Gastroesophageal sphincter (tissue), 4 donors: ENCODE results near the gene HAGHL. TPM values are rescaled to one million over a fixed set of nuclear protein-coding genes. Genes with fewer than 3 reads are reported as not detected.

Experiments
- ATAC-seq: fragments of 150-250 bp; one replicate; pipeline ENCODE4 v1.9.1; 2016; ENCODE audit warnings: mild to moderate bottlenecking, moderate library complexity
- H3K27ac ChIP-seq, 4 donors: fragments of 200-600 bp; sonication (generic) in 3 of 4; 1 replicate in 3 of 4; 2 replicates in 1 of 4; pipeline ENCODE4 v1.5.1; 2016 to 2019
- H3K27me3 ChIP-seq: fragments of 200-600 bp; sonication (generic); one replicate; pipeline ENCODE4 v1.5.1; 2019
- H3K36me3 ChIP-seq, 2 donors: fragments of 200-600 bp; sonication (generic); one replicate each; pipeline ENCODE4 v1.5.1; 2019; ENCODE audit warnings: control low read depth in 1 of 2
- H3K4me1 ChIP-seq, 3 donors: fragments of 200-600 bp; sonication (generic); 1 replicate in 2 of 3; 2 replicates in 1 of 3; pipeline ENCODE4 v1.5.1; 2016 to 2019; ENCODE audit warnings: control low read depth in 2 of 3
- H3K4me3 ChIP-seq, 2 donors: fragments of 200-600 bp; sonication (generic); one replicate each; pipeline ENCODE4 v1.5.1; 2019; ENCODE audit warnings: mild to moderate bottlenecking in 1 of 2, moderate library complexity in 1 of 2
- H3K9me3 ChIP-seq, 3 donors: fragments of 200-600 bp; sonication (generic); one replicate each; pipeline ENCODE4 v1.5.1; 2017 to 2019; ENCODE audit warnings: control low read depth in 2 of 3
- EP300 ChIP-seq: sonication (generic); formaldehyde crosslinking; IDR thresholded peaks from one replicate; pipeline ENCODE4 v1.6.1; 2017; ENCODE audit warnings: antibody characterized with exemption, mild to moderate bottlenecking
- POLR2A ChIP-seq, 2 donors: fragments of 450-650 bp; IDR thresholded peaks; one replicate each; pipeline ENCODE4 v1.6.1; 2017; ENCODE audit warnings: antibody characterized with exemption in 2 of 2, mild to moderate bottlenecking in 2 of 2, moderate library complexity in 1 of 2
- POLR2AphosphoS5 ChIP-seq: sonication (generic); formaldehyde crosslinking; IDR thresholded peaks from one replicate; pipeline ENCODE4 v1.6.1; 2017; ENCODE audit warnings: antibody characterized with exemption
- WGBS, 2 donors: methylation state at CpG; one replicate each; pipeline ENCODE4 v1.1.5; 2018; ENCODE audit warnings: low coverage in 1 of 2; 5-methylcytosine and 5-hydroxymethylcytosine counted together
- total RNA-seq, 4 donors: library from RNA; depleted of rRNA; stranded (reverse); fragments of >200 nt; gene quantifications; one replicate each; pipeline ENCODE4 v1.1.0, GENCODE V29; 2016
- TF ChIP-seq, protein P1 (sequence below), 4 experiments: fragments of 200-600 bp in 2 of 4; fragments of 450-650 bp in 2 of 4; sonication (generic) in 1 of 4; IDR thresholded peaks; one replicate each; pipeline ENCODE4 v1.5.1; 2017 to 2019; ENCODE audit warnings: antibody characterized with exemption in 4 of 4, mild to moderate bottlenecking in 2 of 4, moderate library complexity in 2 of 4

The HAGHL gene
- total RNA-seq, 4 donors from 2014 or later, result 1.1 to 4.8 (median 2.8) TPM

DNA sequence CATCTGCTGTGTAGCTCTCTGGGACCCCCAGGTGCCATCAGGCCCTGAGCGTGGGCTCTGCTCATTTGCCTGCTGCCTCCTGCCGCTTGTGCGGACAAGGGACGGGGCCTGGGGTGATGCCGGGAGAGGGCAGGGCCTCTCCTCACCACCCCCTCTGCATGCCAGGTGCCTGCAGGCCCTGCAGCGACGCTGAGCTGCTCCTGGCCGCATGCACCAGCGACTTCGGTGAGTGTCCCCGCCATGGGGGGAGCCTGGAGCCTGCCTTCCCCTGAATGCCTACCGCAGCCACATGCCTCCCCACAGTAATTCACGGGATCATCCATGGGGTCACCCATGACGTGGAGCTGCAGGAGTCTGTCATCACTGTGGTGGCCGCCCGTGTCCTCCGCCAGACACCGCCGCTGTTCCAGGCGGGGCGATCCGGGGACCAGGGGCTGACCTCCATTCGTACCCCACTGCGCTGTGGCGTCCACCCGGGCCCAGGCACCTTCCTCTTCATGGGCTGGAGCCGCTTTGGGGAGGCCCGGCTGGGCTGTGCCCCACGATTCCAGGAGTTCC, 10.1 kb upstream of the HAGHL start:
- peaks cover 0 to 7% of the 10 kb centered on the region in 2 donors for H3K36me3 ChIP-seq
- no peak for ATAC-seq
- 92% methylated on average over 2 of the region's 29 CpGs; no CpG with 5 or more reads in 1 of the 2 donors for WGBS, 2 donors
- H3K4me3 ChIP-seq, result no peak overlapping the region
- peaks cover 6% of the 10 kb centered on the region for H3K27me3 ChIP-seq
- no peak for TF ChIP-seq POLR2AphosphoS5
- no peak for TF ChIP-seq POLR2A (IDR thresholded peaks at IDR 0.05)
- TF ChIP-seq, protein P1, sequence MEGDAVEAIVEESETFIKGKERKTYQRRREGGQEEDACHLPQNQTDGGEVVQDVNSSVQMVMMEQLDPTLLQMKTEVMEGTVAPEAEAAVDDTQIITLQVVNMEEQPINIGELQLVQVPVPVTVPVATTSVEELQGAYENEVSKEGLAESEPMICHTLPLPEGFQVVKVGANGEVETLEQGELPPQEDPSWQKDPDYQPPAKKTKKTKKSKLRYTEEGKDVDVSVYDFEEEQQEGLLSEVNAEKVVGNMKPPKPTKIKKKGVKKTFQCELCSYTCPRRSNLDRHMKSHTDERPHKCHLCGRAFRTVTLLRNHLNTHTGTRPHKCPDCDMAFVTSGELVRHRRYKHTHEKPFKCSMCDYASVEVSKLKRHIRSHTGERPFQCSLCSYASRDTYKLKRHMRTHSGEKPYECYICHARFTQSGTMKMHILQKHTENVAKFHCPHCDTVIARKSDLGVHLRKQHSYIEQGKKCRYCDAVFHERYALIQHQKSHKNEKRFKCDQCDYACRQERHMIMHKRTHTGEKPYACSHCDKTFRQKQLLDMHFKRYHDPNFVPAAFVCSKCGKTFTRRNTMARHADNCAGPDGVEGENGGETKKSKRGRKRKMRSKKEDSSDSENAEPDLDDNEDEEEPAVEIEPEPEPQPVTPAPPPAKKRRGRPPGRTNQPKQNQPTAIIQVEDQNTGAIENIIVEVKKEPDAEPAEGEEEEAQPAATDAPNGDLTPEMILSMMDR (IDR thresholded peaks at IDR 0.05), result no peak
- no peak for TF ChIP-seq EP300
- no peak overlapping the region for H3K27ac ChIP-seq
- H3K9me3 ChIP-seq, result no peaks in the 10 kb centered on the region
- H3K4me1 ChIP-seq, result peaks cover 0 to 62% (median 28%) of the 10 kb centered on the region in 3 donors

DNA sequence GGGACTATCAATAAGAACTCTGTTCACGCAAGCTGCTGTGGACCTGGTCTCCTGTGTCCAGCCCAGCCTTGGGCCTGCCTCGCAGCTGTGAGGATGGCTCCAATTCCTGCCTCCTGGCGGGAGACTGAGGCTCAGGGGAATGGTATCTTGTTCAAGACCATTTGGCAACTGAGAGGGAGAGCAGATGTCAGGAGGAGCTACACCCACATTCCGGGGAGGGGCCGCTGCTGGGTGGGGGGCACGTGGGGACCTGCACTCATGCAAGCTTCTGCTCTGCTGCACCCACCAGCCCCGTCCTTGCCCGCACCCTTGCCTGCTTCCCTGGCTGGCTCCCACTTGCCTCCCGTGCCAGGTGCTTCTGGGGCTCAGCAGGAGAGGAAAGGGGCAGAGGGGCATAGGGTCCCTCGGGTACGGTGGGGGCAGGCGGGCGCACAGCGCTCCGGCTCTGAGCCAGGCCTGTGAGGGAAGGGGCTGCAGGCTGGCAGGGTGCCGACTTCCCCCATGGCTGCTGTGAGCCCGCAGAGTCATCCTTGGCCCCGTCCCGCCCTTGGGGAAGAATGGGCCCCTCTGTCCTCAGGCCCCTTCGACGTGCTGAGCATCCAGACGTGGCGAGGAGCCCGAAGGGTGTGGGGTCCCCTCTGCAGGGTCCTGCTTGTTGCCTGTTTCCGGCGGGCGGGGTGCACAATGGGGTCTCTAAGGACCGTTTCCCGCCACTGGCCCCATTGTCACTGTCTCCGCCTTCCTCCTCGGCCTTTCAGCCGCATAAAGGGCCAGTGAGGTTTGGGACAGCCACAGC, 9.3 kb upstream of the HAGHL start:
- no CpG with 5 or more reads among the region's 32 CpGs for WGBS, 2 donors
- H3K27me3 ChIP-seq, result no peaks in the 10 kb centered on the region
- H3K36me3 ChIP-seq, result peaks cover 0 to 13% of the 10 kb centered on the region in 2 donors
- no peak for ATAC-seq
- no peaks in the 10 kb centered on the region for H3K9me3 ChIP-seq
- peak overlapping the region in 1 of 4 donors; percentile 24 for H3K27ac ChIP-seq
- no peak overlapping the region for H3K4me3 ChIP-seq
- H3K4me1 ChIP-seq, result peaks cover 0 to 68% (median 32%) of the 10 kb centered on the region in 3 donors
- TF ChIP-seq POLR2A (IDR thresholded peaks at IDR 0.05) (no peak), EP300 (no peak), POLR2AphosphoS5 (no peak)
- TF ChIP-seq, protein P1 (IDR thresholded peaks at IDR 0.05), result no peak

DNA sequence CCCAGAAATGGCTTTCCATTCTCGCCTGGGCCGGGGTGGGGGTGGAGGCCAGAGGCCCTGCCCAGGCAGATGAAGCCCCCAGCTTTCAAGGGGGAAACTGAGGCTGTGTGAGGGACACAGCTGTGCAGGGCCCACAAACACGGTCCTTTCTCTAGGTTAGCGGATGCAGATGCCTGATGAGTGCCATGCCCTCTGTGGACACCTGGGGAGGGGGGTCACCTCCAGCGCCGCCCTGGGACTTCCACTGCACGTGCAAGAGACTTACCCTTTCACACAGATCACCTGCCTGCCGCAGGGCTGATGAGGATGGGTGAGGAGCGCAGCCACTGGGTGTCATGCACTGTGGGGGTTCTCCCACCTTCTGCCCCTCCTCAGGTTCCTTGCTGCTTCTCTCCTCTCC, 8.5 kb upstream of the HAGHL start:
- no peak for ATAC-seq
- no peak overlapping the region for H3K27ac ChIP-seq

DNA sequence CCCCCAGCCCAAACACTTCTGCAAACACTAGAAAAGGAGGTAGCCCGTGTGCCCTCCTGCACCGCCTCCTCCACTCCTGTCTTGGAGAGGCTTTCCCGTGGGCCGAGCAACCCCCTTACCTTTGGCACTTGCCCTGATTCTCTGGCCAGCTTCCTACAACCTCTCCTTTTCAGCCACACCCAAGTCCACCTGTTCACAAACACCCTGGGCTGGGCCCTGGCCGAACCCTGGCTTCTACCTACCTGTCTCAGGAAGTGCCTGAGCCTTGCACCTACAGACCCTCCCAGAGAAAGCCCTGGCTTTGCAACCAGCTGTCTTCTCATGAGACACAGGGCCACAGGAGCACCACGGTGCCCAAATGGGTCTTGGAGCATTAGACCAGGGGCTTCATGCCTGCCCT, 8.0 kb upstream of the HAGHL start:
- Histone ChIP-seq H3K27me3 (no peaks in the 10 kb centered on the region), H3K4me1 (peaks cover 0 to 68% (median 32%) of the 10 kb centered on the region in 3 donors), H3K4me3 (no peak overlapping the region), H3K36me3 (peaks cover 0 to 15% of the 10 kb centered on the region in 2 donors), H3K9me3 (no peaks in the 10 kb centered on the region), H3K27ac (no peak overlapping the region)
- WGBS, 2 donors, result 73 to 87% methylated on average over 2 to 4 of the region's 6 CpGs
- TF ChIP-seq EP300 (no peak), POLR2A (IDR thresholded peaks at IDR 0.05) (no peak), POLR2AphosphoS5 (no peak)
- TF ChIP-seq, protein P1 (IDR thresholded peaks at IDR 0.05), result no peak
- no peak for ATAC-seq

More for the DNA sequence above, 8.5 kb upstream of the HAGHL start:
- Histone ChIP-seq H3K4me3 (no peak overlapping the region), H3K4me1 (peaks cover 0 to 68% (median 32%) of the 10 kb centered on the region in 3 donors), H3K36me3 (peaks cover 0 to 15% of the 10 kb centered on the region in 2 donors), H3K27me3 (no peaks in the 10 kb centered on the region), H3K9me3 (no peaks in the 10 kb centered on the region)
- 92% methylated on average over 2 of the region's 9 CpGs; no CpG with 5 or more reads in 1 of the 2 donors for WGBS, 2 donors
- TF ChIP-seq POLR2A (IDR thresholded peaks at IDR 0.05) (no peak), POLR2AphosphoS5 (no peak), EP300 (no peak)
- TF ChIP-seq, protein P1 (IDR thresholded peaks at IDR 0.05), result no peak
